Stimulated activated CD8-positive, alpha-beta memory T cell treated with anti-CD3 and anti-CD28 coated beads, Interleukin-4, amount 100 ng/mL, for 24 hours (primary cell): ENCODE measurements around the gene RFTN2.
"Not testable (repeated sequence)": the region's sequence is repeated elsewhere in the genome, so short reads cannot be mapped to it uniquely, and the experiment has no call there.

Experiments used
- DNase-seq: peaks from one replicate; pipeline ENCODE4 v3.0.0-alpha.2; 2020; ENCODE audit warnings: low read depth

The RFTN2 gene

GRCh38 chr2:197674591-197674990, 796 bp downstream of the RFTN2 start:
- DNase-seq, result no peak

DNA sequence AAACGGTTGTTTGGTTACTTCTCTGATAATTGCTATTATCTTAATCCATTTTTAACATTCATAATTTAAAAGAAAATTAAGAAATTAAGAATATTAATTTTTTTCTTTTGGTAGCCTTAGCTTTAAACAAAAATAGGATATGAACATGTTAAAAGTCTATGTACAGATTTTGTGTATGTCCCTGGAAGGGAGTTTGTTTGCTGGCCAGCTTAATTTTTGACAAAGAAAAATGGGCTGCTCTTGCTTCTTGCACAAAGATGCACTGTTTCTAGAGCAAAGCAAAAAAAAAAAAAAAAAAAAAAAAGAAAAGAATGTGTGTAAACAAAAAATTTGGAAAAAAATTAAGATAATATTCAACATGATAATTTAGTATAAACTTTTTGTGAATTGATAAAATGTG, 1.3 kb downstream of the RFTN2 start:
- no peak for DNase-seq

GRCh38 chr2:197673606-197674005, 1.8 kb downstream of the RFTN2 start:
- no peak for DNase-seq

- no peak for DNase-seq
These were observed 2.3 kb downstream of the RFTN2 start for GRCh38 chr2:197673106-197673505.

DNA sequence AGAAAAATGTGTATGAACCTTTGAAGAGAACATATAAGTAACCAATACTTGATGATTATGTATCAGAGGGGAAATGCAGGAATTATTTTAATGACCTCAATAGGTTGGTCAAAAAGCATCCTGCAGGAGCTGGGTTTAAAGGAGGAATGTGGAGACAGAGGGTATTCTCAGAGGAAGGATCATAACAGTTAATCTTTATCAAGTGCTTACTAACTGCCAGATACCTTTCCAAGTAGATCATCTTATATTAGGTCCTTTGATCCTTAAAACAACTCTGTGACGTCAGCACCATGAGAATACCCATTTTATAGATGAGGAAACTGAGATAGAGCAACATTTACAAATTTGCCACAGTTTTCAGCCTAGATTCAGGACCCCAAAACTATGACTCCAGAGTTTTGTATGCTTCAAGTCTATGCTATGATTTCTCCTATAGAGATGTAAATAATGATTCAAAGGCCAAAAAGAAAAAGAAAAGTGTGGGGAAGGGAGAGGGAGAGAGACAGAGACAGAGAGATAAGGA, 3.0 kb downstream of the RFTN2 start:
- DNase-seq, result no peak

GRCh38 chr2:197669077-197669476, 6.3 kb downstream of the RFTN2 start:
- no peak for DNase-seq

DNA sequence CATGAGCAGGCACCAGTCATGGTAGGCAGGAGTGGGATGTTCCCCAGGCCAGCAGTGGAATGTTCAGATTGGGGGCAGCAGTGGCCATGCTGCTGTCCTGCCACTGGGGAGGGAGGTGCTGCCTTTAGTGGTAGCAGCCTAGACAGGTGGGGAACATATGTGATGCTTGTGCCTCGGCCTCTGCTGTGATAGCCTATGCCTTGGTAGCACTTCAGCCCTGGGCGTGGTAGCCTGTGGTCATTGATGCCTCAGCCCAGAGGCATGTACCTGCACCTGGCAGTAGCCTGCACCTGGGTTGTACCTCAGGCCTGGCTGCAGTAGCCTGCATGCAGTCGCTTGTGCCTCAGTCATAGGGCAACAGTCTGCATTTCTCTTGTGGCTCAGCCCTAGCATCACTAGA, 7.1 kb downstream of the RFTN2 start:
- no peak for DNase-seq

- no peak for DNase-seq
These were observed 9.1 kb downstream of the RFTN2 start for GRCh38 chr2:197666277-197666676.

DNA sequence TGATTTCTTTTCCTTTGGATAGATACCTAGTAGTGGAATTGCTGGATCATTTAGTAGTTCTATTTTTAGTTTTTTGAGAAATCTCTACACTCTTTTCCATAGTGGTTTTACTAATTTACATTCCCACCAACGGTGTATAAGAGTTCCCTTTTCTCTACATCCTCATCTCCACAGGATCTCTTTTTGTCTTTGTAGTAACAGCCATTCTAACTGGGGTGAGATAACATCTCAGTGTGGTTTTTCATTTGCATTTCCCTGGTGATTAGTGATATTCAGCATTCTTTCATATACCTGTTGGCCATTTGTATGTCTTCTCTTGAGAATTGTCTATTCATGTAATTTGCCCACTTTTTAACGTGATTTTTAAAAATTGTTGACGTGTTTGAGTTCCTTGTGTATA, 13.8 kb downstream of the RFTN2 start:
- DNase-seq, result no peak

DNA sequence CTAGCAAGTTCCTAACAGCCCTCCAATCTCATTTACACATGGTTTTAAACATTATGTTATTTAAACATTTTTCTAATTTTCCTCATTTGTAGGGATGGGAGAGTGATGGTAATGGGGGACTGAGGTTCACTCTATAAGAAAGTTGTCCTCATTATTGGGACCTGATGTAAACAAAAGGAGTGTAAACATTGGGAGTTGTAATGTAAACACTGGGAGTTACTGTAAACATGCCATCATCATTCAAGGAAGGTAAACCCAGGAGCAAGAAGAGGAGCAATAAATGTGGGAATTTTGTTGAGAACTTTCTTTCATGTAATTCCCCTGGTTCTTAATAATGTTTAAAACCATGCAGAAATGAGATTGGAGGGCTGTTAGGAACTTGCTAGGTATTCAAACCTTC, 17.8 kb downstream of the RFTN2 start:
- DNase-seq, result no peak

DNA sequence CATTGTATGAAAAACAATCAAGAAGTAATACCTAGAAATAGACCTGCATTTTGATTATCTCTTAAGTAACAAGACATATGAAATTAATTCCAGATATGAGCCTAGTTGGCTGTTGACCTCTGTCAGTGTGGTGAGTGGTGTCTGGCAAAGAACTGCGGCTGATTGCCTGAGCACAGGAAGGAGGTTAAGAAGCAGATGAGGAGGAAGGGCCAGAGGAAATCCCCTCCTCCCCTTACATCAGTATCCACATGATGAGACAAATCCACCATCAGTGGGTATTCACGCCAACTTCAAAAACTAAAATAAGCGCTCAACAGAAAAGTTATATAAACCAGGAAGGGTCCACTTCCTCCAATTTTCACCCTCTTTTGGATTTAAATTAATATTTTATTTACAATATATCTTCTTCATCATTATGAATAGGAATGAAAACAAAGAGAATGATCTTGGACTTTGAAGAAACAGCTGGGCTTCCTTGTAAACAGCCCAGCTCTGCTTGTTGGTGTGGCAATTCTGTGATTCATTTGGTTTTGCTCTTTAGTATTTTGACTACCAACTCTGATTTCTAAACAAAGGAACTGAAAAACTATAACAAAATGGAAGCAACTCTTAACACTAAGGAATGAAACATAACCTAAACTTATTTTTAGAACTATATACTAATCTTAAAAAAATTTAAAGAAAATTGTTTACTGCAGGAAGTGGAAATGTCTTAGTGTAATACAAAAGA, 27.3 kb downstream of the RFTN2 start:
- DNase-seq, result no peak

DNA sequence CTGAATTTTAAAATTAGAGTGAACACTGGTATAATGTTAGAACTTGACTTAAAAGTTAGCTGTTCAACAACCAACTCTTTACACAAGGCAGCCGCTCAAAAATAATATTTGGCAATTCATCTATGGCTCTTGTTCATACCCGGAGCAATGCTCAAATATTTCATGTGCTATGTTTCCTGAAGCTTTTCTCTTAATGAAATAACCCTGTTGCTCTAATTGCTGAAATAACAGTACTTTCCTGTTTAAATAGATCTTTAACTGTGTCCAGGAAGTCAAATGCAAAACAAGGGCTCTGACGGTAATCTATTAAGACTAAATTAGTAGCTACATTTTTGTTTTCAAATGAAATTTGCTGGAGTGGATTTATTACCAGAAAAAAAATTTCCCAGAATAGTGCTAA, 33.7 kb downstream of the RFTN2 start:
- no peak for DNase-seq

DNA sequence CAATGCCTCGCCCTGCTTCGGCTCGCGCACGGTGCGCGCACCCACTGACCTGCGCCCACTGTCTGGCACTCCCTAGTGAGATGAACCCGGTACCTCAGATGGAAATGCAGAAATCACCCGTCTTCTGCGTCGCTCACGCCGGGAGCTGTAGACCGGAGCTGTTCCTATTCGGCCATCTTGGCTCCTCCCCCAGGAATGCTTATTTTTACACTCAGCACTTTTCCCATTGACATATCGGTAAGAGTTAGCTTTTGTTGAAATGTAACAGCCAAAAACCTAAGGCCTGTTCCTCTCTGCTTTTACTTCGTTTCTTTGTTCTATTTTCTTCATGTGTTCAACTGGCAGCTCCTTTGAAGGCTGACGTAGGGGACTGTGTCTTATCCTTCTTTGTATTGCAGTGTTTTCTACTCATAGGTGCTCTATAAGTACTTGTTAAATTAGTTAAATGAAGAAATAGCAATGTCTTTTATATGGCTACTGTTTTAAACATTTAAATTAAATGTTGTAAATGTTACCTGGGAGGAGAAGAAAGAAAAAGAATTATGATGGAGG, 34.7 kb downstream of the RFTN2 start:
- DNase-seq, result not testable (repeated sequence)

GRCh38 chr2:197633109-197633657, 42.2 kb downstream of the RFTN2 start:
- no peak for DNase-seq

DNA sequence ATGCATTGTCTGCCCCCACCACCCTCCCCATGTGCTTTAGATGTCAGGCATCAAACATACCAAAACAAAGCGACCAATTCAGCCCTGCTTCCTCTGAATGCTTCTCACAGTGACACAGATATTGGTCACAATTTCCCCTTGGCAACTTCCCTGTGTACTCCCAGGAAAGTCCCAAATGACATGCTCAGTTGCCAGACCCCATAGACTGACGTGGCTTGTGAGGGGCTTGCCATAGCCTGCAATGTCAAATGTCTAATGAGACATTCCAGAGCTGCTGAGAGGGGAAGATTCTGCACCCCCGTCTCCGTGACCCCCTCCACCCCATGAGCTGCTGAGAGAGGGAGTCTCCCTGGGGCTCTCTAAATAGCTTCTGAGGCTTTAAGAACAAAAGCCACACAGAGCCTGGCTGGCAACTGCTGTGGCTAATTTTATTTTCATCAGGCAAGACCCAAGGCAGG, 47.3 kb downstream of the RFTN2 start:
- DNase-seq, result no peak

DNA sequence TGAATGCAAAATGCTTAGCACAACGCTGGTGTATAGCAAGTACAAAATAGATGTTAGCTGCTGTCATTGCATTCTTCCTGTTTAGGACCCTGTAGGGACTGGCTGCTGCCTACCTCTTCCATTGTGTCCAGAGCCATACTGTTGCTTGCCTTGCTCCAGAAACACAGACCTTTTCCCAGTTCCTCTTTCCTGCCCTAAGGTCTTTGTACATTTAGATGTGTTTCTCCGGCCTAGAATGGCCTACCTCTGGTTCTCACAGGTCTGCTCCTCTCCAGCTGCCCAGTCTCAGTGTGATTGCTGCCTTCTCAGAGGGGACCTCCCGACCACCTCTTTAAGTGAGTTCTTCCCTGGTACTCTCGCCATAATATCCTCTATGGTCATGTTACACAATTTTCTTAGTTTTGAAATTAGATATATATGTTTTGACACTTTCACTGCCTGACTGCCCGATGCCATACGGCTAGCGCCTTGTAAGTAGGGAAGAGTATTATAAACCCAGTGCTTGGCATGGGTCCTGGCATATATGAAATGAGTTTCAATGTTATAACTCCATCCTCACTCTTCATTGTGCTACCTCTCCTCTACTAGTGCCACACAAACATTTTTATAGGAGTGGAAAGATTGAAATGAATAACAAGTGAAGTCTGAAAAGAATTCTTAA, 48.3 kb downstream of the RFTN2 start:
- no peak for DNase-seq

DNA sequence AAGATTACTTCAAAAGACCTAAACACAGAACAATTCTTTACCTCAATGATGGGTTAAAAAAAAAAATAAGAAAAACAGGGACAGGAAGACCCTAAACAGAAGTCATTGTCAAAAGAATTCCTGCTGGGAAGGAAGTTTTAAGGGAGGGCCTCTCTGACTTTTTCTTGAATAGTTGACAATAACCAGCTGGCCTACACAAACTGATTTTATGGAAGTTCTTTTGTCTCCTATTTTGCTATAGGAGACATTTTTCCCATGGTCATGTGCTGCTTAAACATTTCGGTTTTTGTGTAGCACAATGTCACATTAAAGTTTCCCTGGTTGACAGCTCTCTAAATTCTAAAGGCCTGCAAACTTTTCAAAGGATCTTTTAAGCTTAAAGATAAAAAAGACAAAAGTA, 55.3 kb downstream of the RFTN2 start:
- no peak for DNase-seq

DNA sequence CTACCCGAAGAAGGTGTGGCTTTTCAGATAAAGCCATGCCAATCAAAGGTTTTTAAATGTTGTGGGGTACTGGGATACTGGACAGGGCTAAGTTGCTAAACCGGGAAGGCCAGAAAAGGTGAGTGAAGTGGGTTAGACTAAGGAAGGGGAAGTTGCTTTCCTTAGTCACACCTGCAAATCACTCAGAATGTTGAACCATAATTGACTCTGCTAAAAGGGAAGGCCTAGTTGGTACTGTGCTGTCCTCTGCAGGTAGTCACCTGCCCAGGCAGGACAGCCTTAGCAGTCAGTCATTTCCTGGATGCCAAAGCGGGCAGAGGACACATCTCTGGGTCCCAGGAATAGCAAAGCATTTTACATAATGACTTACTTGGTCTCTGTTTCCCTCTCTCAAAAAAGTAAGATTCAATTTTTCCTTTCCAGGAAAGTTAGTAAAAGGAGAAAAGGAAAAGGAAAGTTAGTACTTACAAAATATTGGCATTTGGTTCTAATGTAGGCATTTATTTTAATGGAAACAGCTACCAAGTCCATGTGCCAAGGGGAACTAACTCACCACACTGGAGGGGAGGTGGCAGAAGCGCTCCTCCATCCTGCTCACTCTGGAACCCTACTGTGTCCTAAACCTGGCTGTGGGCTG, 60.3 kb downstream of the RFTN2 start:
- no peak for DNase-seq

DNA sequence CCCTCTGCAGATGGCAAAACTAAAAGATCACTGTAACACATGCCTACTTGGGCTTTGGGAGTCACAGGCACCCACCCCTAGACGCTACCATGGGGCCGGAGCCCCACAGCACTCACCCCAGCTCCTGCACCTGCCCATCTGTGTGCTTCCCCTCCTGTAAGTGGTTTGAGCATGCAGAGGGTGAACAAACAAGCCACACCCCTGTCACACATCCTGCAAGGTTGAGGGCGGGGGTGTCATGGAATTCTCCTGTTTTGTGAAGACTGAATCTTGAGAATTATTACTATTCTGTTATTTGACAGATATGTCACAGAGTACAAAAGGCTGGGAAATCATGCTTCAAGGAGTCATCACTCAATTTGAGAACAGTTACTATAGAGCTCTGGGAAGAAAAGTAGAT, 60.9 kb downstream of the RFTN2 start:
- DNase-seq, result no peak

GRCh38 chr2:197613509-197613987, 61.8 kb downstream of the RFTN2 start:
- DNase-seq, result no peak

GRCh38 chr2:197606180-197606579, 69.2 kb downstream of the RFTN2 start:
- no peak for DNase-seq

DNA sequence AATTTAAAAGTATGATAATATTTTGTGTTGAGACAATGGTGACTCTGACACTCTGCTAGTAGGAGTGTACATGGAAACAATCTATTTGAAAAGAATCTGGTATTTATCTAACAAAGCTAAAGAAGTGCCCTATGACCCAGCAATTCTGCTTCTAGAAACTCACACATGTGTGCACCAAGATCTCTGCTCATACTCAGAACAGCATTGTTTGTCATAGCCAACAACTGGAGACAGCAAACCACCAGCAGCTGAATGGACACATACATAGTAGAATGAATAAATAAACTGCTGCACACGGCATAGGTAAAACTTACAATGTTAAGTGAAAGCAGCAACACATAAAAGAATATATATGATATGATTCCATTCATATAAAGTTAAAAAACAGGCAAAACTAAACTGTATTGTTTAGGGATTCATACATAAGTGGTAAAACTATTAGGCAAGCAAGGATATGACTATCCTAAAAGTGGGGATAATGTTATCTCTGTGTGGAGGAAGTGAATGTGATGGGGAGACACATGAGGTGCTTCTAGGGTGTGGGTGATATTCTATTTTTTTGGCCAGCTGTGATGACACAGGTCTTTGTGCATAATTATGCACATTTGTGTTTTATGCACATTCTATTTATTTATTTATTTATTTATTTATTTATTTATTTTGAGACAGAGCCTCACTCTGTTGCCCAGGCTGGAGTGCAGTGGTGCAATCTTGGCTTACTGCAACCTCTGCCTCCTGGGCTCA, 71.1 kb downstream of the RFTN2 start:
- no peak for DNase-seq
